NCI-H524 (cell line): ENCODE results near the gene PRSS33.

Experiments
- DNase-seq, 2 experiments: peaks; one replicate each; lab custom pipeline; 2025; lab: John Stamatoyannopoulos, UW

Gene PRSS33

GRCh38 chr16:2741168-2741567 lies 46.2 kb downstream of the PRSS33 start:
- DNase-seq: no peak

DNA sequence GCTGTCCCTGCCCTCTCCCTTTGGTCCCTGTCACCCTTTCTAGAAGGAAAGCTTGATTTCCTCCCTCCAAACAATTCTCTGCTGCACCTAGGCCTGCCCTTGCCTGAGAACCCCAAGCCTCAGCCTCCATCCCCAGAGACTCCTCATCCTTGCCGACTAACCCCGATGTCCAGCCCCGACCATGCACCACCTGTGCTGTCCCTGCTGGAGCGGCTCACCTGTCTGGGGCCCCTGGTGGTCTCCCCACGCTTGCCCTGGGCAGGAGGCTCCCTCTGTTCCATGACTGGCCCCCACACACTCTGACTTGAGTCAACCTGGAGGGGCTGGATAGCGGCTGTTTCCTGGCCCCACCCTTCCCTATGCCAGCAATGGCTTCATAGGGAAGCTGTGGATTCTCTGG lies 46.9 kb downstream of the PRSS33 start:
- no peak for DNase-seq

- DNase-seq: no peak
These were observed 47.5 kb downstream of the PRSS33 start for GRCh38 chr16:2739625-2740430.

- no peak for DNase-seq
These were observed 48.7 kb downstream of the PRSS33 start for GRCh38 chr16:2738615-2739014.

DNA sequence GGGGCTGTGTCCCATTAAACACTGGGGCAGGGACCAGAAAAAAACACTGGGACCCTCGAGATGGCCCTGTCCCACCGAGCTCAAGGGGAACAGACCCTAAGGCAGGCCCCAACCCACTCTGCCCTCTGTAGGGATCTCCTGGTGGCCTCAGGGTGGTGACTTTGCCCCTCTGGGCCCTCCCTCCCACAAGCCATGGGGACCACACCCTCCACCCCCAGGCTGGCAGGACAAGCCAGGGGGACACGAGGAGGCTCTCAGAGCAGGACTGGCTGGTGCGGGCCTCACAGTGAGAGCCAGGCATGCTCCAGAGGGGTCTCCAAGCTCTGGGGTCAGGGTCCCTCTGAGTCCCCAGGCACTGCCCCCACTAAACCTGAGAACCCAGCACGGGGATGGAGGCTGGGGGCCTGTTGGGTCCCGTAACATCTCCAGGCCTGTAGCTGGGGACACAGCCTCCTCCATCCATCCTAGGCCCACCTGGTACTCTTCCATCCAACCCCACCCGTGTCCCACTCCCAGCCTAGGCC lies 49.4 kb downstream of the PRSS33 start:
- no peak for DNase-seq

DNA sequence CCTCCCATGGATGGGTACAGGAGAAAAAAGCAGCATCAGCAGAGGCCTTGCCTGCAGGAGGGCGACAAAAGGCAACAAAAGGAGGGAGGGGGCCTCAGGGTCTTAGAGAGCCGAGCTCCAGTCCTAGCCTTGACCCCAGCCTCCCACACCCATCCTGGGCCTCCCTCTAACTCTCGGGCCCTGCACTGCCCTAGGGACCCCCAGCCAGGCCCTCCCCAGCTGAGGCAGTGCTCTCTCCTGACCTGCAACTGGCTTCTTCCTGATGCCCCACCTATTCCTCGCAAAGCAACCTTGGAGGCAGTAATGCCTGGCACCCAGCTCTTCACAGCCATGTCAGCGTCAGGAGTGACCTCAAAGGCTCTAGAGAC lies 50.1 kb downstream of the PRSS33 start:
- DNase-seq: no peak

GRCh38 chr16:2736476-2737237 lies 50.7 kb downstream of the PRSS33 start:
- no peak for DNase-seq

GRCh38 chr16:2734844-2735515 lies 52.4 kb downstream of the PRSS33 start:
- DNase-seq: no peak
